Right hindlimb (tissue), 1 donor: ENCODE data around the gene MAU2.
"Not testable (repeated sequence)": the region's sequence is repeated elsewhere in the genome, so short reads cannot be mapped to it uniquely, and the experiment has no call there.

ENCODE experiments used
- DNase-seq: peaks from one replicate; pipeline ENCODE4 v3.0.0-alpha.2; 2018

MAU2 gene

DNA sequence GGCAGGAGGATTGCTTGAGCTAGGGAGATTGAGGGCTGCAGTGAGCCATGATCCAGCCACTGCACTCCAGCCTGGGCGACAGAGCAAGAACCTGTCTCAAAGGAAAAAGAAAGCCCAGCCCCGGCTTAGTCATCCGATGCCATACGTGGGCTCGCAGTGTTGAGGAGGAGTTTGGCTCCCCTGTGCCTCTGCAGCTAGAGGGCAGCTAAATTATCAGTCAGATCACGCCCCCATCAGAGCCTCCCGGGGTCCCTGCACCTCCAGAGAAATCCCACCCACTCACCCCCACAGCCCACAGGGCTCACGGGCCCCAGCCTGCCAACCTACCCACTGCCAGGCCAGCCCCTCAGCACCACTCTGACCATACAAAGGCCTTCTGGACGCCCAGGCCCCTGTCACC is 27.6 kb downstream of the MAU2 start:
- peak; percentile 12 for DNase-seq

- DNase-seq: peak; percentile 11
Observed at GRCh38 chr19:19349365-19349764, 28.7 kb downstream of the MAU2 start.

DNA sequence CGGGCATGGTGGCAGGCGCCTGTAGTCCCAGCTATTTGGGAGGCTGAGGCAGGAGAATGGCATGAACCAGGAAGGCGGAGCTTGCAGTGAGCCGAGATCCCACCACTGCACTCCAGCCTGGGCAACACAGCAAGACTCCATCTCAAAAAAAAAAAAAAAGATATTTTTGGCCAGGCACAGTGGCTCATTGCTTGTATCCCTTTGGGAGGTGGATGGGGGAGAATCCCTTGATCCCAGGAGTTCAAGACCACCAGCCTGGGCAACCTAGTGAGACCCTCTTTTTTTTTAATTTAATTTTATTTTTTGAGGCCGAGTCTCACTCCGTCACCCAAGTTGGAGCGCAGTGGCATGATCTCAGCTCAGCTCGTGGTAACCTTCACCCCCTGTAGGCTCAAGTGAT is 30.1 kb downstream of the MAU2 start:
- DNase-seq: peak; percentile 6

- DNase-seq: peak; percentile 12
Observed at GRCh38 chr19:19352823-19353222, 32.2 kb downstream of the MAU2 start.

- DNase-seq: no peak
Observed at GRCh38 chr19:19354007-19354406, 33.4 kb downstream of the MAU2 start.

GRCh38 chr19:19354932-19355331 is 34.3 kb downstream of the MAU2 start:
- DNase-seq: no peak

GRCh38 chr19:19355606-19356139 is 35.0 kb downstream of the MAU2 start:
- DNase-seq: peak; percentile 11

DNA sequence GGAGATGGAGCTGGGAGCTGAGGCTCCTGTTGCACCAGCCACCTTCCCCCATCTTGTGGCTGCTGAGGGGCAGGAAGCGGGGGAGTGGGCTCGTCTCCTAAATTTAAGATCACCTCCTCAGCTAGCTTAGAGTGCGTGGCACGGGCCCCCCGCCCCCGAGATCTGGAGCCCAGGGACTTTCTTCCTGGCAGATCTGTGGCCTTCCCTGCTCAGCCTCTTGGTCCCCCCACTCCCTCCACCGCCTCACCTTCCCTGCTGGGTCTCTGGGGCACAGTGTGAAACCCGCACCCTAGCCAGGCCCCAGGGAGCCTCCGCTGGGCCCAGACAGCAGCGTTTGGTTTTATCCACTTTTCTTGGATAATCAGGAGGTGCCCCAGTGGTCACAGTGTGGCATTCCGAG is 35.9 kb downstream of the MAU2 start:
- no peak for DNase-seq

- DNase-seq: no peak
Observed at GRCh38 chr19:19356901-19357566, 36.4 kb downstream of the MAU2 start.

- peak; percentile 82 for DNase-seq
Observed at GRCh38 chr19:19361075-19361594, 40.5 kb downstream of the MAU2 start.

- no peak for DNase-seq
Observed at GRCh38 chr19:19362075-19362474, 41.4 kb downstream of the MAU2 start.

DNA sequence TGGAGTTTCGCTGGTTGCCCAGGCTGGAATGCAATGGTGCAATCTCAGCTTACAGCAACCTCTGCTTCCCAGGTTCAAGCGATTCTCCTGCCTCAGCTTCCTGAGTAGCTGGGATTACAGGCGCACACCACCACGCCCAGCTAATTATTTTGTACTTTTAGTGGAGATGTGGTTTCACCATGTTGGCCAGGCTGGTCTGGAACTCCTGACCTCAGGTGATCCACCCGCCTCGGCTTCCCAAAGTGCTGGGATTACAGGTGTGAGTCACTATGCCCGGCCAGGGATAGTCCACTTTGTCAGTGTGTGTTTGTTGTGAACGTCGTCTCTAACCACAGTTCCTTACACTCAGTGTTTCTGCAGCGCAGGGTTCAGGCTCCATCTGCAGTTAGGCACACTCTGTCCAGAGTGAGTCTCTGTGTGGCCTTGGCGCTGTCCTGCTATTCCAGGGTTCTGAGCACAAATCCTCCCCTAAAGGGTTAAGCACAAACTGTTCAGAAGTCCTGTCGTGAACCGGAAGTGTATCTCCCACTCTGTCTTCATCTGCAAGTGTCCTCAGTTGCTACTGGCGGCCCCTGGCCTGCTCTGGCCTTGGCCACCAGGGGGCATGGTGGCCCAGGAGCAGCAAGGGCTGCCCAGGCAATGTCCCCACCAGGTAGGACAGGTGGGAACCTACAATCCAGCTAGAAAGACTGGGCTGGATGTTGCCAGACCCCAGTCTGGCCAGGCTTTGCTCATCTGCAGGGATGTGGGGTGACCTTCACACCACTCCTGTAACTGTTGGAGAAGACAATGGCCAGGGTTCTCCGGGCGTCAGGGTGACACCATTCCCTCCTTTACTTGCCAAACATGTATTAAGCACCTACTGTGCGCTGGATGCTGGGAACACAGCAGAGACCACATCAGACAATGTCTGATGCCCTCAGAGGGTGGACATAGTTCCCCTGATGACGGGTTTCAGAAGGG is 46.1 kb downstream of the MAU2 start:
- peak; percentile 56 for DNase-seq

DNA sequence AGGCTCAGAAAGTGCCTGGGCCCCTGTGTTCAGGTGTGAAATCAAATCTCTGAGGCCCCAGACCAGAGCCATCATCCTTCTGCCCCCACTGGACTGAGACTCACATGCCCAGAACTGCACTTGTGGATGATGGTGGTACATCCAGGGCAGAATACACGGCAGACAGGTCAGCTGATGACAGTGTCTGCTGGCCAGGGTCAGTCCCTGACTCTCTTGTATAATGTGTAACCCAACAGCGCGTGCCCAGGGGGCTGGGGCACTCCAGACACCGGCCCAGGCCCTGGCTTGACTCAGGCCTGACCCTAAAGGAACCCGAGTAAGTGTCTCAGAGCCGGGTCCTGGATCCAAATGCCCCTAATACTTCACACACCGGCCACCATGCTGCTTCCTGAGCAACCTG is 47.5 kb downstream of the MAU2 start:
- no peak for DNase-seq

DNA sequence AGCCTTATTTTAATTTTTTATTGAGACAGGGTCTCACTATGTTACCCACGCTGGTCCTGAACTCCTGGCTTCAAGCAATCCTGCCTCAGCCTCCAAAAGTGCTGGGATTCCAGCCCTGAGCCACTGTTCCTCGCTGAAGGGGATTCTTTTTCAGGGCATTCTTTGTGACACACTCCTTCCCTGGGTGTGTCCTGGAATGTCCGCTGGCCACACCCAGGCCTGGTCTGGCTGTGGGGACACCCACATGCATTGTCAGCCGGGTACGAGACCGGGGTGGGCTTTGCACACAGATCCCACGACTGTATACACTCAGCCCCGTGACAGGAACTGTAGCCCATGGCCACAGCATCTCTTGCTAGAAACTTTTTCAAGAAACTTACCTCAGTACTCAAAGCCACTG is 50.4 kb downstream of the MAU2 start:
- DNase-seq: no peak

DNA sequence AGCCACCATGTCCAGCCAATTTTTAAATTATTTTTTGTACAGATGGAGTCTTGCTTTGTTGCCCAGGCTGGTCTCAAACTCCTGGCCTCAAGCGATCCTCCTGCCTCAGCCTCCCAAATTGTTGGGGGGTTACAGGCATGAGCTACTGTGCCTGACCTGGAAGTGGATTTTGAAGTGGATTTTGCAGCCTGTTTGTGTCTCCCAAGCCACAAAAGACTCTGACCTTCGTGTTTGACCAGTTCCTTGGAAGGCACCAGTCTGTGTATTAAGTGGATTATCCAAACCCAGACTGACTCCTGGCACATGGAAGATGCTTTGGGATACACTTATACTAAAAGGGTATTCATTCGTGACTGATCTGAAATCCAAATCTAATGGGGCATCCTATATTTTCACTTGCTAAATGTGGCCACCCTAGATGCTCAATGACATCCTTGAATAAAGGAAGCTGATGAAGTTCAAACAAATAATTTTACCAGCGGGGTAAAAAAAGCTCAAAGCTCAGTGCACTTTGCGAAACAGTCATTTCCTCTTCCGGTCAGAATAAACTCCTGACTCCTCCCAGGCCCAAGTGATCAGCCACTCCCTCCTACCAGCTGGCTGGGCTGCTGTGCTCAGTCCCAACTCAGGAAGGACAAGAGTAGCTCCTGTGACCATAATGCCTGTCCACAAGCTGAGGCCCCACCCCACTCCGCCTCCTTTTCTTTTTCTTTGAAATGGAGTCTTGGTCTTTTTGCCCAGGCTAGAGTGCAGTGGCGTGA is 52.2 kb downstream of the MAU2 start:
- DNase-seq: no peak

GRCh38 chr19:19379527-19379926 is 58.9 kb downstream of the MAU2 start:
- no peak for DNase-seq

DNA sequence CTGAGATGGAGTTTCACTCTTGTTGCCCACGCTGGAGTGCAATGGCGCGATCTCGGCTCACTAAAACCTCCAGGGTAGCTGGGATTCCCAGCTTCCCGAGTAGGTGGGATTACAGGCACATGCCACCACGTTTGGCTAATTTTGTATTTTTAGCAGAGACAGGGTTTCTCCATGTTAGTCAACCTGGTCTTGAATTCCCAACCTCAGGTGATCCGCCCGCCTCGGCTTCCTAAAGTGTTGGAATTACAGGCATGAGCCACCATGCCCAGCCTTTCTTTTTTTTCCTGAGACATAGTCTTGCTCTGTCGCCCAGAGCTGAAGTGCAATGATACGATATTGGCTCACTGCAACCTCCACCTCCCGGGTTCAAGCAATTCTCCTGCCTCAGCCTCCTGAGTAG is 59.7 kb downstream of the MAU2 start:
- not testable (repeated sequence) for DNase-seq

DNA sequence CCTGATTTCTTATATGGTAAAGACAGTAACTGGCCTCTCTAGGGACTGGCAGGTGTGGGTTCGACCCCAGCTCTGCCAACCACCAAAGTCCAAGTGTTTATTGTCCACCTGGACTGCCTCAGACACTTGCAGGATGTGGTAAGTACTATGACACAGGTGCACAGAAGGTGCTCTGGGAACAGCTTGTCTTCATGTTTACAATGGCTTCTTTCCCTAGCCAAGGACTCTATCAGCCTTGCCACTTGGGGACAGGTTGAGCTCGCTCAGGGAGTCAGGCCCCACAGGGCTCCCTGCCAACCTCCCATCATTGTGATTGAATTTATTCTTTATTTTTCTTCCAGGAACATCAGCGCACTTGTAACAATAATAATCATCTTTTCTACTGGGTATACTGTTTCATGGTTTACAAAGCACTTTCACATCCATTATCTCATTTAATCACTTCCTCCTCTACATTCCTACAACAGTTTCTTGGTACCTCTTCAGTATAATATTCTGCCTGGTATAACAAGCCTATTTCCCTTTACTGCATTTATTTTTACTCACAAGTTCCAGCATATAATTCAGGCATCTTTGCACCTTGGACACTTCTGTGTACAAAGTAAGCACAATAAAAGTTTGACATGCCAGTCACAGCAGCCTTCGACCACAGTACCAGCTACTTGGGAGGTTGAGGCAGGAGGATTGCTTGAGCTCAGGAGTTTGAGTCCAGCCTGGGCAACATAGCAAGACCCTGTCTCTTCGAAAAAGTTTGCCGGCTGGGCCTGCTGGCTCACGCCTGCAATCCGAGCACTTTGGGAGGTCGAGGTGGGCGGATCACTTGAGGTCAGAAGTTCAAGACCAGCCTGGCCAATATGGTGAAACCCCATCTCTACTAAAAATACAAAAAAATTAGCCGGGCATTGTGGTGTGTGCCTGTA is 60.6 kb downstream of the MAU2 start:
- no peak for DNase-seq

DNA sequence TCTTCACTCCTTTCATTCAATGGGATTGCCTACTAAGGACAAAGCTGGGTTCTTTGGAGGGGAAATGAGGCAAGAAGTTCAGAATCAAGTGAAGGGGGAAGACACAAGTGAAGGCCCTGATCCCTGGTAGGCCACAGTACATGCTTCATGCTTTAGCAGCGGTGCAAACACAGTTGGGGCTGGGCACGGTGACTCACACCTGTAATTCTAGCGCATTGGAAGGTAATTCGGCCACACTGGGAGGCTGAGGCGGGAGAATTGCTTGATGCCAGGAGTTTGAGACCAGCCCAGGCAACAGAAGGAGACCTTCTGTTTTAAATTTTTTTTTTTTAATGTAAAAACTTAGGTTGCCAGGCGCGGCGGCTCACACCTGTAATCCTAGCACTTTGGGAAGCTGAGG is 61.5 kb downstream of the MAU2 start:
- DNase-seq: no peak

DNA sequence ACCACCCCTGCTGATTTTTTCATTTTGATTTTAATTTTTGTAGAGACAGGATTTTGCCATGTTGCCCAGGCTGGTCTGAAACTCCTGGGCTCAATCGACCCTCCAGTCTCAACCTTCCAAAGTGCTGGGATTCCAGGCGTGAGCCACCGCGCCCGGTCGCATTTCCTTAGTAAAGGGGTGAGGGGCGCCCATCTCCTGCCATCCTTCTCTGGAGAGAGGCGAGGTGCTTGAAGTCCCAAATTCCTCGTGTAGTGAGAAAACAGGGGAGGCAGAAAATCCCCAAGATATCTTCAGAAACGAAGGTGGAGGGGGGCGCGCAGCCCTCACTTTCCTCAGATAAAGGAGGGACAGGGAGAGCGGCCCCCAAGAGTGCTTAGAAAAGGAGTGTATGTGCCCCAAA is 63.9 kb downstream of the MAU2 start:
- DNase-seq: no peak

DNA sequence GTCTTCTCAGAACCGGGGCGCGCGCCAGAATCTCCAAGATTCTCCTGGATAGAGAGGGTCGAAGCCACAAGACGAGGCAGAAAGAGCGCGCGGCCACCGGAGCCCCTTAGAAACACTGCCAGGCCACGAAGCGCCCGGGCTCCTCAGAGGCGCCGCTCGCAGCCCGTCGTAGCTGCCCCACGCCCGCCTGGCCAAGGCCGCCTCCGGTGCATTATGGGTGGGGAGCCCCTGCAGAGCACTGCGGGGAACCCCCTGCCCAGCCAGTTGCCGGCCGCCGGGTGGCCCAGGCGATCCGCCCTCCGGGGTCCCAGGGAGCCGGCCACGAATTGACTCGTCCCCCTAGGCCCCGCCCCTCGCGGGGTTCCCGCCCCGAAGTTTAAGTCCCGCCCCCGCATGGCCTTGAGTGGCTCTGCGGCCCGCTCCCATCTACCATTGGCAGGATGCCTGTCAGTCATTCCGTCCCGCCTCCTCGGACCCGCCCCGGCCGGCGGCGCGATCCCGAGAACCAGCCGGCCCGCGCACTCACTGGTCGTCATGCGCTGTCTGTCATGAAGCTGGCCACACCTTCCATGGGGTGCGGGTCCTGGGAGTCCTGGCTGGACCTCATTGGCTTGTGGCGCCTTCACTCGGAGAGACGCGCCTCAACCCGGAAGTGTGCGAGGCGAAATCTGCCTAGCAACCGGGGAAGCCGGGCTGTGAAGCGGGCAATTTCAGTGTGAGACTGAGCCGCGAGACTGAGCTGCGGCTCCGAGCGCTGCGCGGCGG is 64.7 kb downstream of the MAU2 start:
- peak; percentile 100 for DNase-seq
